AG09309 (cell line): ENCODE data around the gene AATF.

Experiments used
- DNase-seq: peaks from one replicate; pipeline ENCODE4 v3.0.0-alpha.2; 2010; ENCODE audit warnings: low read depth
- H3K4me3 ChIP-seq: 2 replicates; pipeline ENCODE4 v1.5.1; 2011; ENCODE audit warnings: mild to moderate bottlenecking, low read depth, low read length, moderate library complexity; ENCODE audit not compliant: control insufficient read depth
- CTCF ChIP-seq: IDR thresholded peaks from 2 replicates; pipeline ENCODE4 v1.5.1; 2011; ENCODE audit warnings: mild to moderate bottlenecking, low read depth, low read length, inconsistent platforms; ENCODE audit not compliant: insufficient read depth, control insufficient read depth; ENCODE audit errors: missing control alignments

AATF gene

GRCh38 chr17:36945959-36946725, 2.6 kb upstream of the AATF start:
- H3K4me3 ChIP-seq = no peak overlapping the region
- TF ChIP-seq CTCF = no peak

GRCh38 chr17:36946726-36947091, 2.0 kb upstream of the AATF start:
- no peak overlapping the region for H3K4me3 ChIP-seq
- no peak for DNase-seq

More at GRCh38 chr17:36945959-36946725, 2.6 kb upstream of the AATF start:
- no peak for DNase-seq

GRCh38 chr17:36947922-36948716, 635 bp upstream of the AATF start:
- DNase-seq = no peak
- TF ChIP-seq CTCF = no peak
- peak overlapping the region; percentile 65 for H3K4me3 ChIP-seq

More at GRCh38 chr17:36946726-36947091, 2.0 kb upstream of the AATF start:
- TF ChIP-seq CTCF = no peak

- TF ChIP-seq CTCF = no peak
- DNase-seq = no peak
- peak overlapping the region; percentile 65 for H3K4me3 ChIP-seq
Observed at GRCh38 chr17:36949461-36949927, 740 bp downstream of the AATF start.

- TF ChIP-seq CTCF = no peak
- H3K4me3 ChIP-seq = peak overlapping the region; percentile 65
- no peak for DNase-seq
Observed at GRCh38 chr17:36950027-36950426, 1.3 kb downstream of the AATF start.

- H3K4me3 ChIP-seq = no peak overlapping the region
- no peak for TF ChIP-seq CTCF
- no peak for DNase-seq
Observed at GRCh38 chr17:36951084-36951789, 2.5 kb downstream of the AATF start.
